ENCODE measurements around the gene OR7E24.

OR7E24 gene

DNA sequence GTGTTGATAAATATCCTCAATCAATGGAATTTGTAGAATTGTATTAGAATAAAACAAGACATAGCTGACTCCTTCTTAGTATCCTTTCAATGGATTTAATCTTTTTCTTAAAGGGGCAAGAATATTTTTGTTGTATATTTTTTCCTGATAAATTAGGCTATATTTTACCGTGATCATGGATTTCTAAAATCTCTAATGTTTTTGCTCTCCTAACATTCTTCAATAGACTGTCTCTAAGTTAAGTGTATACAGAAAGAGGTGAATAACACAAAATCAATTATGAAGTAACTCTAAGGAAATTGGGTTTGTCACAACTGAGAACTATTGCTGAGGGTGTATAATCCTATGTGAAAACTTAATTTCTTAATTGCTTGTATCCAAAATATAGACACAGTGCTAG lies at the start of gene OR7E24:
Gene OR7E24, plus strand, starts transcription at position 301 of the 400 bp plus-strand sequence. CDS start 114 bp downstream, outside the sequence.
- DNase-seq (ENCODE audit: low read depth), result no peak

DNA sequence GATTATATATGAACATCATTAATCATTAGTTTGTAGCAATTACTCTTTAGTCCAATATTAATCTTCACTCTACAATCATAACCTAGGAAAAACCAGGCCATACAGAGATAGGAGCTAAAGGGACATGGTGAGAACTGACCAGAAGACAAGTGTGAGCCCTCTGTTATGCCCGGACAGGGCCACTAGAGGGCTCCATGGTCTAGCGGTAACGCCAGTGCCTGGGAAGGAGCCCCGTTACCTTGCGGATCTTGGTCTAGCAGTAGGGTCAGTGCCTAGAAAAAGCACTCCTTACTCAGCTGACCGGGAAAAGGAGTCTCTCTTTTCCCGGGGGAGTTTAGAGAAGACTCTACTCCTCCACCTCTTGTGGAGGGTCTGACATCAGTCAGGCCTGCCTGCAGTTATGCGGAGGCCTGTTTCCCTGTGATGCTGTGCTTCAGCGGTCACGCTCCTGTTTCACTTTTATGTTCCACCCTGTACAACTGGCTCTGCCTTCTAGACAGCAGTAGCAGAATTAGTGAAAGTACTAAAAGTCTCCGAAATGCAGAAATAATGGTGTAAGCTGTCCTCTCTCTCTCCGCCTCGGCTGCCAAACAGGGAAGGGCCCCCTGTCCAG lies 45.1 kb upstream of the OR7E24 start:
- peak; percentile 45 for DNase-seq (ENCODE audit: low read depth)

DNA sequence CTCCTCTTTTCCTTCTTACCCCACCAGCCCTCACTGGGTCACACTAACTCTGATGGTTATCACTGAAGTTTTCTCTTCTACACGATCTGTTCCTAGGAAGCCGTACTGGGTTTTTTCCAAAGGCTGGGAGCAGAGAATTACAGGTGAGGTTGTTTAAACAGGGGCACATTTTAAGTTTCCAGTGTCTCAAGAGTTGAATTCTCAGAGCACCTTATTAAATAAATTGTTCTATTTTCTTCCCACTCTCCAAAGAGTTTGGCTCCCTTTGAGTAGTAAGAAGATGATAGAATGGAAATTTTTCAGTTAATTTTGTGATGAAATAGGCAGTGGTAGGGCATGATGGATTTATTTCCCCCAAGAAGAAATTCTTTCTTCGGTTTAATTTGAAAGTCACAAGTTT lies 31.2 kb upstream of the OR7E24 start, which contains the start of gene OR7D4:
Gene OR7D4, minus strand, starts transcription at position 101 of the 400 bp plus-strand sequence. CDS start 4,752 bp downstream, outside the sequence.
- DNase-seq (ENCODE audit: low read depth), result no peak

DNA sequence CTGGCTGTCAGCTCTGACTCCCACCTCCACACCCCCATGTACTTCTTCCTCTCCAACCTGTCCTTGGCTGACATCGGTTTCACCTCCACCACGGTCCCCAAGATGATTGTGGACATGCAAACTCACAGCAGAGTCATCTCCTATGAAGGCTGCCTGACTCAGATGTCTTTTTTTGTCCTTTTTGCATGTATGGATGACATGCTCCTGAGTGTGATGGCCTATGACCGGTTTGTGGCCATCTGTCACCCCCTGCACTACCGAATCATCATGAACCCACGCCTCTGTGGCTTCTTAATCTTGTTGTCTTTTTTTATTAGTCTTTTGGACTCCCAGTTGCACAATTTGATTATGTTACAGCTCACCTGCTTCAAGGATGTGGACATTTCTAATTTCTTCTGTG lies 506 bp downstream of the OR7E24 start:
- no peak for DNase-seq (ENCODE audit: low read depth)

DNA sequence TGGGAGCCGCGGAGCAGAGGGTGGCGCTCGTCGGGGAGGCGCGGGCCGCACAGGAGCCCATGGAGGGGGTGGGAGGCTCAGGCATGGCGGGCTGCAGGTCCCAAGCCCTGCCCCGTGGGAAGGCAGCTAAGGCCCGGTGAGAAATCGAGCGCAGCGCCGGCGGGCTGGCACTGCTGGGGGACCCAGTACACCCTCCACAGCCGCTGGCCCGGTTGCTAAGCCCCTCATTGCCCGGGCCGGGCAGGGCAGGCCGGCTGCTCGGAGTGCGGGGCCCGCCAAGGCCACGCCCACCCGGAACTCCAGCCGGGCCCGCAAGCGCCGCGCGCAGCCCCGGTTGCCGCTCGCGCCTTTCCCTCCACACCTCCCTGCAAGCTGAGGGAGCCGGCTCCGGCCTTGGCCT lies 32.8 kb downstream of the OR7E24 start:
- DNase-seq (ENCODE audit: low read depth), result peak; percentile 6

DNA sequence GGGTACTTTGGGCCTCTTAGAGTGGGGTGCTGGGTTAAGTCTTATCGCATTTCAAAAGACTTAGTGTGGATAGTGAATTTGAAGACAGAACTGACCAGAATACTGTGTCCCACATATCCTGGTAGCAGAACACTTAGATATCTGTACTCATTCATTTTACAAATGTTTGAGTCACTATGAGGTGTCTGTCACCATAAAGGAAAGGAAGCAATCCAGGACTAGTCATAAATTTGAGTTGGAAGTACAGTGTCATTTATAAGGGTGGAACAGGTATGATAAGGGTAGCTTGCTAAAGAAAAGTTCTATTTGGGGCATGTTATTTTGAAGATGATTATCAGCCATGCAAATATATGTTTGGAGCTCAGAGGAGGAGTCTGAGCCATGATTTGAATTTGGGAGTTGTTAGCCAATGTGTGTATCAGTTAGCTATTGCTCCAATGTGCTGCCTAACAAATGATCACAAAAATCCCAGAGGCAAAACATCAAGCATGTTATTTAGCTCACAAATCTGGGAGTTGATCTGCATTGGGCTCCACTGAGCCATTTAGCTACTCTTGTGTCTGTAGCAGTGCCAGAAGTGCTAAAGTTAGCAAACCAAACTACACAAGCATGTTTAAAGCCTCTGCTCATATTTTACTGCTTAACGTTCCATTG lies 38.6 kb downstream of the OR7E24 start:
- no peak for DNase-seq (ENCODE audit: low read depth)

DNA sequence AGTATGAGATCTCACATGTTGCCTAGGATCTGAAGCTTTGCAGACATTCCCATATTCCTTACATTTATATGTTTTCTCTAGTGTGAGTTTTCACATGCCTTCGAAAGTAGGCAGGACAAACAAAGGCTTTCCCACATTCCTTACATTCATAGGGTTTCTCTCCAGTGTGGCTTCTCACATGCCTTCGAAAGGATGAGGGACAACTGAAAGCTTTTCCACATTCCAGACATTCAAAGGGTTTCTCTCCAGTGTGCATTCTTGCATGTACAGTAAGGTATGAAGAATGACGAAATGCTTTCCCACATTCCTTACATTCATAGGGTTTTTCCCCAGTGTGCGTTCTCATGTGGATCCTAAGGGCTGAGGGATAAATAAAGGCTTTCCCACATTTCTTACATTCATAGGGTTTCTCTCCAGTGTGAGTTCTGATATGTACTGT lies 44.7 kb downstream of the OR7E24 start:
- DNase-seq (ENCODE audit: low read depth), result no peak

DNA sequence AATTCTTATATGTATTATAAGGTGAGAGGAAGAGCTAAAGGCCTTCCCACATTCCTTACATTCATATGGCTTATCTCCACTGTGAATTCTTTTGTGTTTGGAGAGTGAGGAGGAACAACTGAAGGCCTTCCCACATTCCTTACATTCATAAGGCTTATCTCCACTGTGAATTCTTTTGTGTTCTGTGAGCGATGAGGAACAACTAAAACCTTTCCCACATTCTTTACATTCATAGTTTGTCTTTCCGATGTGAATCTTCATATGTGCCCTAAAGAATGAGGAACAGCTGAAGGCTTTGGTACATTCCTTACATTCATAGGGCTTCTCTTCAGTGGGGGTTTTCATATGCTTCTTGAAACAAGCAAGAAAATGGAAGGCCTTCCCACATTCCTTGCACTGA lies 45.6 kb downstream of the OR7E24 start:
- DNase-seq (ENCODE audit: low read depth), result no peak
